SK-N-SH (cell line): ENCODE measurements around the gene GNS. TPM values are rescaled to one million over a fixed set of nuclear protein-coding genes. Genes with fewer than 3 reads are reported as not detected.

ENCODE experiments used
- CTCF ChIA-PET: fragments of 300-600, 350-600 bp; formaldehyde crosslinking; extraction: SDS; loops from one replicate; lab custom pipeline; 2021; lab: Yijun Ruan, JAX
- POLR2A ChIA-PET: fragments of 350-600 bp; sonication (Branson Sonifier 250); formaldehyde crosslinking; extraction: SDS; loops from one replicate; lab custom pipeline; 2020; ENCODE audit warnings: antibody characterized with exemption, inconsistent platforms; lab: Yijun Ruan, JAX
- DNase-seq: peaks from one replicate; pipeline ENCODE4 v3.0.0; 2012
- H2AFZ ChIP-seq: fragments of 200-600 bp; sonication (generic); 2 replicates; pipeline ENCODE4 v1.8.1; 2016; ENCODE audit warnings: antibody characterized with exemption, mild to moderate bottlenecking, low read depth
- H3F3A ChIP-seq: fragments of 200-600 bp; sonication (generic); replicated peaks from 2 replicates; pipeline ENCODE3; 2016; ENCODE audit warnings: antibody characterized with exemption, mild to moderate bottlenecking; ENCODE audit not compliant: insufficient read depth
- H3K27ac ChIP-seq, 2 experiments: fragments of 200-500 bp in 1 of 2; fragments of 200-600 bp in 1 of 2; sonication (Bioruptor generic) in 1 of 2; sonication (generic), shearing (Covaris generic) in 1 of 2; 2 replicates each; pipeline versions ENCODE4 v1.5.1 to v1.6.1; 2014 to 2016; ENCODE audit warnings: low read depth in 2 of 2, inconsistent platforms in 1 of 2, low read length in 1 of 2, mild to moderate bottlenecking in 1 of 2, mixed read lengths in 1 of 2
- H3K27me3 ChIP-seq: fragments of 200-600 bp; sonication (generic), shearing (Covaris generic); 2 replicates; pipeline ENCODE4 v1.6.1; 2016; ENCODE audit warnings: mixed run types; ENCODE audit not compliant: insufficient read depth
- H3K36me3 ChIP-seq, 2 experiments: fragments of 200-500 bp in 1 of 2; fragments of 200-600 bp in 1 of 2; sonication (Bioruptor generic) in 1 of 2; sonication (generic) in 1 of 2; replicated peaks in 1 of 2; 2 replicates each; pipeline versions ENCODE3 to v1.5.1; 2014 to 2016; ENCODE audit warnings: low read length in 1 of 2, mild to moderate bottlenecking in 1 of 2; ENCODE audit not compliant: insufficient read depth in 2 of 2, control insufficient read depth in 1 of 2
- H3K4me1 ChIP-seq, 2 experiments: fragments of 200-500 bp in 1 of 2; fragments of 200-600 bp in 1 of 2; sonication (Bioruptor generic) in 1 of 2; sonication (generic), shearing (Covaris generic) in 1 of 2; 2 replicates each; pipeline versions ENCODE4 v1.5.1 to v1.6.1; 2014 to 2016; ENCODE audit warnings: low read depth in 1 of 2, low read length in 1 of 2, mixed run types in 1 of 2; ENCODE audit not compliant: insufficient read depth in 2 of 2, control insufficient read depth in 1 of 2
- H3K4me2 ChIP-seq: fragments of 200-600 bp; sonication (generic), shearing (Covaris generic); 2 replicates; pipeline ENCODE4 v1.6.1; 2017; ENCODE audit warnings: mixed run types
- H3K4me3 ChIP-seq, 2 experiments: fragments of 200-500 bp in 1 of 2; fragments of 200-600 bp in 1 of 2; sonication (Bioruptor generic) in 1 of 2; sonication (generic), shearing (Covaris generic) in 1 of 2; 2 replicates each; pipeline versions ENCODE4 v1.5.1 to v1.8.1; 2014 to 2016; ENCODE audit warnings: low read depth in 2 of 2, inconsistent platforms in 1 of 2, low read length in 1 of 2, mild to moderate bottlenecking in 1 of 2, mixed read lengths in 1 of 2, moderate library complexity in 1 of 2
- H3K79me2 ChIP-seq: fragments of 200-600 bp; sonication (generic); 2 replicates; pipeline ENCODE4 v1.8.1; 2017; ENCODE audit warnings: mild to moderate bottlenecking; ENCODE audit not compliant: insufficient read depth
- H3K9ac ChIP-seq: fragments of 200-600 bp; sonication (generic); 2 replicates; pipeline ENCODE4 v1.6.1; 2017; ENCODE audit warnings: mixed run types
- H3K9me2 ChIP-seq: fragments of 200-600 bp; sonication (generic); 2 replicates; pipeline ENCODE4 v1.6.1; 2017; ENCODE audit warnings: mixed run types
- H3K9me3 ChIP-seq: fragments of 200-600 bp; sonication (generic); 2 replicates; pipeline ENCODE4 v1.6.1; 2017; ENCODE audit warnings: mixed run types, mild to moderate bottlenecking, moderate library complexity
- H4K20me1 ChIP-seq: fragments of 200-600 bp; sonication (generic); 2 replicates; pipeline ENCODE4 v1.6.1; 2017; ENCODE audit warnings: mild to moderate bottlenecking, mixed run types; ENCODE audit not compliant: insufficient read depth
- ELF1 ChIP-seq: IDR thresholded peaks from 2 replicates; pipeline ENCODE4 v1.4.0; 2012
- EP300 ChIP-seq, 2 experiments: IDR thresholded peaks; 2 replicates each; pipeline versions ENCODE4 v1.4.0 to v1.6.1; 2012; ENCODE audit warnings: borderline replicate concordance in 1 of 2, low read depth in 1 of 2, low read length in 1 of 2
- EZH2phosphoT487 ChIP-seq: fragments of 200-600 bp; sonication (generic); IDR thresholded peaks from 2 replicates; pipeline ENCODE4 v1.6.1; 2017; ENCODE audit warnings: low read depth, mixed run types, mild to moderate bottlenecking, antibody characterized with exemption, moderate library complexity, borderline replicate concordance
- FOSL2 ChIP-seq: IDR thresholded peaks from 2 replicates; pipeline ENCODE4 v1.4.0; 2012; ENCODE audit warnings: low read depth, mild to moderate bottlenecking, moderate library complexity, borderline replicate concordance
- FOXJ3 ChIP-seq: sonication (generic); formaldehyde crosslinking; IDR thresholded peaks from 2 replicates; pipeline ENCODE4 v1.5.1; 2020; ENCODE audit warnings: mild to moderate bottlenecking, missing genetic modification reagents
- GABPA ChIP-seq: IDR thresholded peaks from 2 replicates; pipeline ENCODE4 v1.4.0; 2012; ENCODE audit warnings: low read depth, mild to moderate bottlenecking
- GATA2 ChIP-seq: sonication (generic); formaldehyde crosslinking; IDR thresholded peaks from 2 replicates; pipeline ENCODE4 v1.5.0; 2020; ENCODE audit warnings: mild to moderate bottlenecking, missing genetic modification reagents
- MXI1 ChIP-seq: IDR thresholded peaks from 2 replicates; pipeline ENCODE4 v1.6.1; 2012; ENCODE audit warnings: mild to moderate bottlenecking, low read depth, low read length, improper control_type of control experiment
- NRF1 ChIP-seq: IDR thresholded peaks from 2 replicates; pipeline ENCODE4 v1.6.1; 2012; ENCODE audit warnings: low read depth, mild to moderate bottlenecking, low read length
- POLR2AphosphoS5 ChIP-seq: IDR thresholded peaks from 2 replicates; pipeline ENCODE4 v1.6.1; 2012; ENCODE audit warnings: low read depth, low read length
- RFX5 ChIP-seq: IDR thresholded peaks from 2 replicates; pipeline ENCODE4 v1.6.1; 2012; ENCODE audit warnings: mild to moderate bottlenecking, improper control_type of control experiment, low read length
- SIN3A ChIP-seq: IDR thresholded peaks from 2 replicates; pipeline ENCODE4 v1.6.1; 2012; ENCODE audit warnings: low read depth, mild to moderate bottlenecking, low read length, moderate library complexity, borderline replicate concordance
- SMC3 ChIP-seq: IDR thresholded peaks from 2 replicates; pipeline ENCODE4 v1.6.1; 2012; ENCODE audit warnings: low read depth, low read length, improper control_type of control experiment
- TAF1 ChIP-seq: IDR thresholded peaks from 2 replicates; pipeline ENCODE4 v1.6.1; 2012; ENCODE audit warnings: low read depth, mild to moderate bottlenecking, low read length, moderate library complexity, borderline replicate concordance
- TEAD4 ChIP-seq: IDR thresholded peaks from 2 replicates; pipeline ENCODE4 v1.4.0; 2012; ENCODE audit warnings: mild to moderate bottlenecking, borderline replicate concordance; ENCODE audit not compliant: insufficient read depth
- WGBS: methylation state at CpG from one replicate; pipeline ENCODE4 v1.1.6; 2017; ENCODE audit warnings: low lambda C conversion rate; 5-methylcytosine and 5-hydroxymethylcytosine counted together
- polyA plus RNA-seq, 3 experiments: library from polyadenylated mRNA; depleted of rRNA; stranded (reverse); fragments of >200 nt; gene quantifications; 2 replicates each; pipeline ENCODE4 v1.2.3, GENCODE V29; 2012
- TF ChIP-seq, protein P1 (sequence below): IDR thresholded peaks from 2 replicates; pipeline ENCODE4; 2012
- TF ChIP-seq, protein P2 (sequence below): IDR thresholded peaks from 2 replicates; pipeline ENCODE4 v1.4.0; 2012; ENCODE audit warnings: low read depth, borderline replicate concordance
- TF ChIP-seq, protein P3 (sequence below): IDR thresholded peaks from 2 replicates; pipeline ENCODE4 v1.4.0; 2012; ENCODE audit warnings: low read depth, borderline replicate concordance
- TF ChIP-seq, protein P4 (sequence below): IDR thresholded peaks from 2 replicates; pipeline ENCODE4 v1.4.0; 2012; ENCODE audit warnings: low read depth
- TF ChIP-seq, protein P5 (sequence below): fragments of 200-600 bp; sonication (generic); IDR thresholded peaks from 2 replicates; pipeline ENCODE4 v1.6.1; 2017; ENCODE audit warnings: antibody characterized with exemption, mild to moderate bottlenecking, moderate library complexity

GNS gene
- polyA plus RNA-seq, 1 of the 3 experiments (the other 2 are of a cell fraction): 74.8 TPM

DNA sequence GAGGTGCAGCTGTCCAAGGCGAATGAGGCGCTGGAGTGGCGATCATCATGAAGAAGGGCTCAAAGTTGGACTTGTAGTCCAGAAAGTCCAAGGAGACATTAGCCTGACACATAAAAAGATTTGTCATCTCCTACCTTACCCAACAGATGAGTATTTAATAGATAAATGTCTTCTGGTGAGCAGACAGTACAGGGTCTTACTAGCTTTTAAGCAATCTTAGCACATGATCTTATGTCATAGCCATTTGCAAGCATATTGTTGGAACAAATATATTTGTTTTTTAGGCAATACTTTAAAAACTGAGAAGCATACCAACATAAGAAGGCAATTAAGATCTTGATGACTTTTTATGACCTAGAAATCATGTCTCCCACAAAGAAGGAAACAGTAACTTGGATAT, 16.0 kb downstream of the GNS start (continued):
- no peak for TF ChIP-seq GABPA
- TF ChIP-seq SIN3A: no peak
- TF ChIP-seq TEAD4: no peak
- no peak for TF ChIP-seq TAF1
- no peak for TF ChIP-seq RFX5

DNA sequence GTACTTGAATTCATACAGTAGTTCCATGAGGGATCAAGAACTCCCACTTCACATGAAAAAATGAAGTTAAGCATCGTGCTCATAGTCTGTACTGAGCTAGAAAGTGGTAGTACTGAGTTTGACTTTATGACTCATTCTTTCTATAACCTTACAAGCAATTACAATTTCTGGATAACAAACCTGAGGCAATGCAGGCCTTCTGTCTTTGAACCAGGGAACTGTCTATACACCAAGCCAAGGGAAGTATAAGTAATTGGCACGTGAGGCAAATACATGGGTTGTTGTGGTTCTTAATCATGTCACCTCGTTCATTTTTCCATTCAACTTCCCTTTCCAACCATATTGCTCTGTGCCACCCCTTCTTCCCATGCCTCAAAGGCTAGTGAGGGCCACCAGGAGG, 16.8 kb downstream of the GNS start:
- no peak for DNase-seq
- CTCF ChIA-PET: no interaction called here

More for the DNA sequence above, 16.8 kb downstream of the GNS start:
- TF ChIP-seq MXI1 (no peak), FOSL2 (no peak), NRF1 (no peak), EP300 (IDR thresholded peaks at IDR 0.05; ENCODE audit: borderline replicate concordance in 1 of 2, low read depth in 1 of 2, low read length in 1 of 2) (no peak), ELF1 (no peak), GATA2 (CRISPR knock-in tag) (no peak), POLR2AphosphoS5 (no peak), EZH2phosphoT487 (no peak), FOXJ3 (no peak), SMC3 (no peak)
- TF ChIP-seq, protein P1, sequence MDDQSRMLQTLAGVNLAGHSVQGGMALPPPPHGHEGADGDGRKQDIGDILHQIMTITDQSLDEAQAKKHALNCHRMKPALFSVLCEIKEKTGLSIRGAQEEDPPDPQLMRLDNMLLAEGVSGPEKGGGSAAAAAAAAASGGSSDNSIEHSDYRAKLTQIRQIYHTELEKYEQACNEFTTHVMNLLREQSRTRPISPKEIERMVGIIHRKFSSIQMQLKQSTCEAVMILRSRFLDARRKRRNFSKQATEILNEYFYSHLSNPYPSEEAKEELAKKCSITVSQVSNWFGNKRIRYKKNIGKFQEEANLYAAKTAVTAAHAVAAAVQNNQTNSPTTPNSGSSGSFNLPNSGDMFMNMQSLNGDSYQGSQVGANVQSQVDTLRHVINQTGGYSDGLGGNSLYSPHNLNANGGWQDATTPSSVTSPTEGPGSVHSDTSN: no peak
- TF ChIP-seq, protein P2, sequence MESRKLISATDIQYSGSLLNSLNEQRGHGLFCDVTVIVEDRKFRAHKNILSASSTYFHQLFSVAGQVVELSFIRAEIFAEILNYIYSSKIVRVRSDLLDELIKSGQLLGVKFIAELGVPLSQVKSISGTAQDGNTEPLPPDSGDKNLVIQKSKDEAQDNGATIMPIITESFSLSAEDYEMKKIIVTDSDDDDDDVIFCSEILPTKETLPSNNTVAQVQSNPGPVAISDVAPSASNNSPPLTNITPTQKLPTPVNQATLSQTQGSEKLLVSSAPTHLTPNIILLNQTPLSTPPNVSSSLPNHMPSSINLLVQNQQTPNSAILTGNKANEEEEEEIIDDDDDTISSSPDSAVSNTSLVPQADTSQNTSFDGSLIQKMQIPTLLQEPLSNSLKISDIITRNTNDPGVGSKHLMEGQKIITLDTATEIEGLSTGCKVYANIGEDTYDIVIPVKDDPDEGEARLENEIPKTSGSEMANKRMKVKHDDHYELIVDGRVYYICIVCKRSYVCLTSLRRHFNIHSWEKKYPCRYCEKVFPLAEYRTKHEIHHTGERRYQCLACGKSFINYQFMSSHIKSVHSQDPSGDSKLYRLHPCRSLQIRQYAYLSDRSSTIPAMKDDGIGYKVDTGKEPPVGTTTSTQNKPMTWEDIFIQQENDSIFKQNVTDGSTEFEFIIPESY: no peak
- TF ChIP-seq, protein P3, sequence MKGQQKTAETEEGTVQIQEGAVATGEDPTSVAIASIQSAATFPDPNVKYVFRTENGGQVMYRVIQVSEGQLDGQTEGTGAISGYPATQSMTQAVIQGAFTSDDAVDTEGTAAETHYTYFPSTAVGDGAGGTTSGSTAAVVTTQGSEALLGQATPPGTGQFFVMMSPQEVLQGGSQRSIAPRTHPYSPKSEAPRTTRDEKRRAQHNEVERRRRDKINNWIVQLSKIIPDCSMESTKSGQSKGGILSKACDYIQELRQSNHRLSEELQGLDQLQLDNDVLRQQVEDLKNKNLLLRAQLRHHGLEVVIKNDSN: no peak
- TF ChIP-seq, protein P4, sequence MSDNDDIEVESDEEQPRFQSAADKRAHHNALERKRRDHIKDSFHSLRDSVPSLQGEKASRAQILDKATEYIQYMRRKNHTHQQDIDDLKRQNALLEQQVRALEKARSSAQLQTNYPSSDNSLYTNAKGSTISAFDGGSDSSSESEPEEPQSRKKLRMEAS: no peak
- TF ChIP-seq, protein P5, sequence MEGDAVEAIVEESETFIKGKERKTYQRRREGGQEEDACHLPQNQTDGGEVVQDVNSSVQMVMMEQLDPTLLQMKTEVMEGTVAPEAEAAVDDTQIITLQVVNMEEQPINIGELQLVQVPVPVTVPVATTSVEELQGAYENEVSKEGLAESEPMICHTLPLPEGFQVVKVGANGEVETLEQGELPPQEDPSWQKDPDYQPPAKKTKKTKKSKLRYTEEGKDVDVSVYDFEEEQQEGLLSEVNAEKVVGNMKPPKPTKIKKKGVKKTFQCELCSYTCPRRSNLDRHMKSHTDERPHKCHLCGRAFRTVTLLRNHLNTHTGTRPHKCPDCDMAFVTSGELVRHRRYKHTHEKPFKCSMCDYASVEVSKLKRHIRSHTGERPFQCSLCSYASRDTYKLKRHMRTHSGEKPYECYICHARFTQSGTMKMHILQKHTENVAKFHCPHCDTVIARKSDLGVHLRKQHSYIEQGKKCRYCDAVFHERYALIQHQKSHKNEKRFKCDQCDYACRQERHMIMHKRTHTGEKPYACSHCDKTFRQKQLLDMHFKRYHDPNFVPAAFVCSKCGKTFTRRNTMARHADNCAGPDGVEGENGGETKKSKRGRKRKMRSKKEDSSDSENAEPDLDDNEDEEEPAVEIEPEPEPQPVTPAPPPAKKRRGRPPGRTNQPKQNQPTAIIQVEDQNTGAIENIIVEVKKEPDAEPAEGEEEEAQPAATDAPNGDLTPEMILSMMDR: no peak
- Histone ChIP-seq H4K20me1 (no peaks in the 10 kb centered on the region), H3K9ac (no peak overlapping the region), H2AFZ (no peak overlapping the region), H3K4me1 (peaks cover 0 to 11% of the 10 kb centered on the region in 2 experiments; a peak in 1 of 4 replicates), H3K27me3 (no peaks in the 10 kb centered on the region), H3K9me3 (no peaks in the 10 kb centered on the region), H3K36me3 (peaks cover 49 to 61% of the 10 kb centered on the region in 2 experiments), H3F3A (peaks cover 13% of the 10 kb centered on the region), H3K4me3 (no peak overlapping the region), H3K79me2 (0 out of 2 replicates have a peak, but pooled peaks cover 5% of the 10 kb centered on the region), H3K27ac (no peak overlapping the region), H3K9me2 (no peaks in the 10 kb centered on the region), H3K4me2 (no peak overlapping the region)
- POLR2A ChIA-PET: no interaction called here
- WGBS: 92% methylated on average over 3 of the region's 3 CpGs
